Kidney (tissue), 14 donors: ENCODE results near the gene SEMA3E. TPM values are rescaled to one million over a fixed set of nuclear protein-coding genes. Genes with fewer than 3 reads are reported as not detected.

Experiments
- DNase-seq, 5 donors: peaks; one replicate each; pipeline ENCODE4 v3.0.0-alpha.2; 2013 to 2020
- FAIRE-seq: peaks from 2 replicates; lab custom pipeline; 2012; peaks lifted over from hg19 to GRCh38; lab: Jason Lieb, UNC
- H3K27ac ChIP-seq, 2 donors: one replicate each; pipeline ENCODE4 v1.7.0; 2013; ENCODE audit warnings: low read depth in 2 of 2, low read length in 2 of 2, inconsistent platforms in 1 of 2
- H3K27me3 ChIP-seq: one replicate; pipeline ENCODE4 v1.7.1; 2013; ENCODE audit warnings: low read length, inconsistent platforms; ENCODE audit not compliant: control insufficient read depth, insufficient read depth
- H3K36me3 ChIP-seq, 3 donors: one replicate each; pipeline versions ENCODE4 v1.7.0 to v1.7.1; 2013; ENCODE audit warnings: low read length in 3 of 3, control low read depth in 1 of 3, inconsistent platforms in 1 of 3; ENCODE audit not compliant: insufficient read depth in 3 of 3, control insufficient read depth in 2 of 3
- H3K4me1 ChIP-seq, 3 donors: one replicate each; pipeline versions ENCODE4 v1.7.0 to v1.7.1; 2013; ENCODE audit warnings: low read length in 3 of 3, inconsistent platforms in 1 of 3, low read depth in 1 of 3; ENCODE audit not compliant: control insufficient read depth in 2 of 3, insufficient read depth in 2 of 3
- H3K4me3 ChIP-seq, 3 donors: one replicate each; pipeline versions ENCODE4 v1.7.0 to v1.8.1; 2013; ENCODE audit warnings: low read length in 3 of 3, control low read depth in 1 of 3, inconsistent platforms in 1 of 3
- H3K9ac ChIP-seq, 3 donors: one replicate each; pipeline versions ENCODE4 v1.7.0 to v1.7.1; 2013; ENCODE audit warnings: low read length in 3 of 3, control low read depth in 1 of 3, inconsistent platforms in 1 of 3
- H3K9me3 ChIP-seq, 3 donors: one replicate each; pipeline versions ENCODE4 v1.7.0 to v1.7.1; 2013; ENCODE audit warnings: low read length in 3 of 3, control low read depth in 1 of 3, inconsistent platforms in 1 of 3; ENCODE audit not compliant: control insufficient read depth in 2 of 3, insufficient read depth in 1 of 3
- CTCF ChIP-seq: IDR thresholded peaks from 3 replicates; pipeline ENCODE4 v1.5.1; 2012; ENCODE audit warnings: mild to moderate bottlenecking, moderate library complexity, borderline replicate concordance; ENCODE audit not compliant: insufficient read depth; ENCODE audit errors: extremely low read depth
- intact Hi-C: fragments of 100-400 bp; cut with DNase I; formaldehyde crosslinking; loops from one replicate; pipeline ENCODE4 v1.11.1; 2022
- polyA plus RNA-seq: library from polyadenylated mRNA; stranded (reverse); fragments of 350-450 nt; fragmentation: Illumina TruSeq; extraction: RNeasy Lipid Tissue Mini Kit (QIAGEN cat#74804); gene quantifications from one replicate; pipeline ENCODE4 v1.2.3, GENCODE V29; 2014; ENCODE audit warnings: low read depth, low replicate concordance; ENCODE audit not compliant: insufficient read depth
- total RNA-seq: library from RNA; stranded (reverse); fragmentation: NEBNext Ultra II Directional; extraction: Animal tissue kit (Norgen Biotek cat#: 25700); gene quantifications from one replicate; pipeline ENCODE4 v1.2.1, GENCODE V29; 2021
- donor health status: control.
- donor health status: control.
- donor health status: control.
- donor health status: control.
- donor health status: control.
- donor health status: DM: yes; HTN: yes; CAD: no.
- donor health status: Normal renal cell carcinoma (clear cell type).

SEMA3E gene
- total and polyA plus RNA-seq, 2 donors from 2014 or later: 0.15 to 1.1 TPM

DNA sequence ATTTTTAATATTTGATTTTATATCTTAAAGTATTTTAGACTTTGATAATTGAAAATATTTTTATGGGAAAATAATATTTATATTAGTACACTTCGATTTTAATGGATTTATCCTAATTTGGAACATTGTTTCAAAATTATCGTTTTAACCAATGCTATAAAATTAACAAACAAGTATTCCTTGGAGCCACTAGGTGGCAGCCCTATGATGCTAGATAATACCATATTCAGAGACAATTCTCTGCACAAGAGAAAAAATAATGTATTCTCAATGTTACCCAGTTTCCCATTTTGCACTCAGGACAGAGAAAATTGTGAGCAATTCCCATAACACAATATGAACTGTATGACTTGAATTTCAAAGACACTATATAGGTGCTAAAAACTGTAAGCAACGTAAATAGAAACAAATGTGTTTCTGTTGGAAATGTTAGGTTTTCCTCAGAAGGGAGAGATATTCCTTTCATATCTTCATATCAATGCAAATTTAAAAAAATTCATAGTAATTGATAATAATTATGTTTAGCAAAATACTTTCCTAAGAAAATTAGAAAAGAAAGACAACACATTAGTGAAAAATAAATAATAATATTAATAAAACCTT lies 237.8 kb downstream of the SEMA3E start:
- DNase-seq: peak in 3 of 5 donors; percentile 17 to 73 (median 53)
- H3K36me3 ChIP-seq: no peaks in the 10 kb centered on the region
- no peak overlapping the region for H3K4me3 ChIP-seq
- intact Hi-C loops: no loop called here
- TF ChIP-seq CTCF: peak; percentile 45
- H3K4me1 ChIP-seq: no peaks in the 10 kb centered on the region
- no peak overlapping the region for H3K27ac ChIP-seq
- H3K27me3 ChIP-seq: no peaks in the 10 kb centered on the region
- H3K9me3 ChIP-seq: no peaks in the 10 kb centered on the region
- FAIRE-seq: peak; percentile 96
- H3K9ac ChIP-seq: no peak overlapping the region

- FAIRE-seq: no peak
- TF ChIP-seq CTCF: no peak
- Histone ChIP-seq H3K27ac (no peak overlapping the region), H3K27me3 (no peaks in the 10 kb centered on the region), H3K36me3 (no peaks in the 10 kb centered on the region), H3K4me3 (no peak overlapping the region), H3K4me1 (no peaks in the 10 kb centered on the region), H3K9ac (no peak overlapping the region), H3K9me3 (no peaks in the 10 kb centered on the region)
- DNase-seq: no peak
- intact Hi-C loops: no loop called here
Measured at GRCh38 chr7:83394776-83395175, 254.2 kb downstream of the SEMA3E start.

- Histone ChIP-seq H3K4me3 (no peak overlapping the region), H3K27me3 (no peaks in the 10 kb centered on the region), H3K4me1 (no peaks in the 10 kb centered on the region), H3K9ac (no peak overlapping the region), H3K36me3 (no peaks in the 10 kb centered on the region), H3K9me3 (no peaks in the 10 kb centered on the region), H3K27ac (no peak overlapping the region)
- intact Hi-C loops: no loop called here
- DNase-seq: no peak
- TF ChIP-seq CTCF: no peak
- no peak for FAIRE-seq
Measured at GRCh38 chr7:83388436-83388835, 260.5 kb downstream of the SEMA3E start.

DNA sequence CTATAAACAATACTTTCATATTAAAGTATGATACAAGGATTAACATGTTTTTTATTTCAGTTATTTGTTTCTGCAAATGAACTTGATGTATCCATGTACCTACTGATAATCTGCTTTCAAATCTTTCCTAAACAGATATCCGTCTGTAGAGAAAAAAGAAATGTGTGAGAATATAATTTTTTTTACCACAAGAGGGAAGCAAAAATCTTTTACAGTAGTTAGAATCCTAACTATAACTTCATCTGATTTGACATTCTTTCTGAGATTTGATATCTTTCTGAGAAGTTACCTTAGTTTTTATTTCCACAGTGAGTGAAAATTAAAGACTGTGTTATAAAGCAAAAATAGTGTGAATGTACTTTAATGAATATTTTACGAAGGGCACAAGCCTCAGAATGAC lies 282.3 kb downstream of the SEMA3E start:
- Histone ChIP-seq H3K36me3 (no peaks in the 10 kb centered on the region), H3K9ac (no peak overlapping the region), H3K27ac (no peak overlapping the region), H3K9me3 (no peaks in the 10 kb centered on the region), H3K4me3 (no peak overlapping the region), H3K4me1 (no peaks in the 10 kb centered on the region), H3K27me3 (no peaks in the 10 kb centered on the region)
- DNase-seq (no peak), FAIRE-seq (no peak)
- no peak for TF ChIP-seq CTCF
- intact Hi-C loops: no loop called here
